Body of pancreas (tissue), 4 donors: ENCODE data around the gene SLC6A19.

Experiments used
- CTCF ChIP-seq, 7 experiments: fragments of 450-650 bp in 4 of 7; fragments of 200-600 bp in 3 of 7; sonication (generic) in 3 of 7; IDR thresholded peaks; one replicate each; pipeline ENCODE4 v1.5.1; 2016 to 2019; ENCODE audit warnings: antibody characterized with exemption in 7 of 7
- POLR2A ChIP-seq, 3 donors: fragments of 450-650 bp; IDR thresholded peaks; one replicate each; pipeline ENCODE4 v1.6.1; 2016; ENCODE audit warnings: antibody characterized with exemption in 3 of 3, mild to moderate bottlenecking in 2 of 3

- no peak for TF ChIP-seq CTCF (IDR thresholded peaks at IDR 0.05)
- TF ChIP-seq POLR2A (IDR thresholded peaks at IDR 0.05): no peak
Measured at GRCh38 chr5:1199340-1199648, 2.1 kb upstream of the SLC6A19 start.
